SH-SY5Y (cell line): ENCODE measurements around the gene PROC.

Source experiments
- GATA2 ChIP-seq: IDR thresholded peaks from 2 replicates; pipeline ENCODE4 v1.6.1; 2011; ENCODE audit warnings: mild to moderate bottlenecking, low read depth, low read length
- GATA3 ChIP-seq: IDR thresholded peaks from 2 replicates; pipeline ENCODE4 v1.6.1; 2011; ENCODE audit warnings: low read depth, mild to moderate bottlenecking, low read length, moderate library complexity

Gene PROC

DNA sequence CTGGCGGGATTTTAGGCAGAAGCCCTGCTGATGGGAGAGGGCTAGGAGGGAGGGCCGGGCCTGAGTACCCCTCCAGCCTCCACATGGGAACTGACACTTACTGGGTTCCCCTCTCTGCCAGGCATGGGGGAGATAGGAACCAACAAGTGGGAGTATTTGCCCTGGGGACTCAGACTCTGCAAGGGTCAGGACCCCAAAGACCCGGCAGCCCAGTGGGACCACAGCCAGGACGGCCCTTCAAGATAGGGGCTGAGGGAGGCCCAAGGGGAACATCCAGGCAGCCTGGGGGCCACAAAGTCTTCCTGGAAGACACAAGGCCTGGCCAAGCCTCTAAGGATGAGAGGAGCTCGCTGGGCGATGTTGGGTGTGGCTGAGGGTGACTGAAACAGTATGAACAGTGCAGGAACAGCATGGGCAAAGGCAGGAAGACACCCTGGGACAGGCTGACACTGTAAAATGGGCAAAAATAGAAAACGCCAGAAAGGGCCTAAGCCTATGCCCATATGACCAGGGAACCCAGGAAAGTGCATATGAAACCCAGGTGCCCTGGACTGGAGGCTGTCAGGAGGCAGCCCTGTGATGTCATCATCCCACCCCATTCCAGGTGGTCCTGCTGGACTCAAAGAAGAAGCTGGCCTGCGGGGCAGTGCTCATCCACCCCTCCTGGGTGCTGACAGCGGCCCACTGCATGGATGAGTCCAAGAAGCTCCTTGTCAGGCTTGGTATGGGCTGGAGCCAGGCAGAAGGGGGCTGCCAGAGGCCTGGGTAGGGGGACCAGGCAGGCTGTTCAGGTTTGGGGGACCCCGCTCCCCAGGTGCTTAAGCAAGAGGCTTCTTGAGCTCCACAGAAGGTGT lies 8.5 kb downstream of the PROC start:
- TF ChIP-seq GATA3 (no peak), GATA2 (no peak)

DNA sequence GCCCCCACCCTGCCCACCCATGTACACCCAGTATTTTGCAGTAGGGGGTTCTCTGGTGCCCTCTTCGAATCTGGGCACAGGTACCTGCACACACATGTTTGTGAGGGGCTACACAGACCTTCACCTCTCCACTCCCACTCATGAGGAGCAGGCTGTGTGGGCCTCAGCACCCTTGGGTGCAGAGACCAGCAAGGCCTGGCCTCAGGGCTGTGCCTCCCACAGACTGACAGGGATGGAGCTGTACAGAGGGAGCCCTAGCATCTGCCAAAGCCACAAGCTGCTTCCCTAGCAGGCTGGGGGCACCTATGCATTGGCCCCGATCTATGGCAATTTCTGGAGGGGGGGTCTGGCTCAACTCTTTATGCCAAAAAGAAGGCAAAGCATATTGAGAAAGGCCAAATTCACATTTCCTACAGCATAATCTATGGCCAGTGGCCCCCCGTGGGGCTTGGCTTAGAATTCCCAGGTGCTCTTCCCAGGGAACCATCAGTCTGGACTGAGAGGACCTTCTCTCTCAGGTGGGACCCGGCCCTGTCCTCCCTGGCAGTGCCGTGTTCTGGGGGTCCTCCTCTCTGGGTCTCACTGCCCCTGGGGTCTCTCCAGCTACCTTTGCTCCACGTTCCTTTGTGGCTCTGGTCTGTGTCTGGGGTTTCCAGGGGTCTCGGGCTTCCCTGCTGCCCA lies 9.3 kb downstream of the PROC start:
- TF ChIP-seq GATA2 (no peak), GATA3 (no peak)

DNA sequence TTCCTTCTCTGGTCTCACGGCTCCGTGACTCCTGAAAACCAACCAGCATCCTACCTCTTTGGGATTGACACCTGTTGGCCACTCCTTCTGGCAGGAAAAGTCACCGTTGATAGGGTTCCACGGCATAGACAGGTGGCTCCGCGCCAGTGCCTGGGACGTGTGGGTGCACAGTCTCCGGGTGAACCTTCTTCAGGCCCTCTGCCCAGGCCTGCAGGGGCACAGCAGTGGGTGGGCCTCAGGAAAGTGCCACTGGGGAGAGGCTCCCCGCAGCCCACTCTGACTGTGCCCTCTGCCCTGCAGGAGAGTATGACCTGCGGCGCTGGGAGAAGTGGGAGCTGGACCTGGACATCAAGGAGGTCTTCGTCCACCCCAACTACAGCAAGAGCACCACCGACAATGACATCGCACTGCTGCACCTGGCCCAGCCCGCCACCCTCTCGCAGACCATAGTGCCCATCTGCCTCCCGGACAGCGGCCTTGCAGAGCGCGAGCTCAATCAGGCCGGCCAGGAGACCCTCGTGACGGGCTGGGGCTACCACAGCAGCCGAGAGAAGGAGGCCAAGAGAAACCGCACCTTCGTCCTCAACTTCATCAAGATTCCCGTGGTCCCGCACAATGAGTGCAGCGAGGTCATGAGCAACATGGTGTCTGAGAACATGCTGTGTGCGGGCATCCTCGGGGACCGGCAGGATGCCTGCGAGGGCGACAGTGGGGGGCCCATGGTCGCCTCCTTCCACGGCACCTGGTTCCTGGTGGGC lies 10.0 kb downstream of the PROC start:
- no peak for TF ChIP-seq GATA3
- TF ChIP-seq GATA2: no peak

DNA sequence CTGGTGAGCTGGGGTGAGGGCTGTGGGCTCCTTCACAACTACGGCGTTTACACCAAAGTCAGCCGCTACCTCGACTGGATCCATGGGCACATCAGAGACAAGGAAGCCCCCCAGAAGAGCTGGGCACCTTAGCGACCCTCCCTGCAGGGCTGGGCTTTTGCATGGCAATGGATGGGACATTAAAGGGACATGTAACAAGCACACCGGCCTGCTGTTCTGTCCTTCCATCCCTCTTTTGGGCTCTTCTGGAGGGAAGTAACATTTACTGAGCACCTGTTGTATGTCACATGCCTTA lies 10.5 kb downstream of the PROC start:
- TF ChIP-seq GATA2: no peak
- no peak for TF ChIP-seq GATA3

DNA sequence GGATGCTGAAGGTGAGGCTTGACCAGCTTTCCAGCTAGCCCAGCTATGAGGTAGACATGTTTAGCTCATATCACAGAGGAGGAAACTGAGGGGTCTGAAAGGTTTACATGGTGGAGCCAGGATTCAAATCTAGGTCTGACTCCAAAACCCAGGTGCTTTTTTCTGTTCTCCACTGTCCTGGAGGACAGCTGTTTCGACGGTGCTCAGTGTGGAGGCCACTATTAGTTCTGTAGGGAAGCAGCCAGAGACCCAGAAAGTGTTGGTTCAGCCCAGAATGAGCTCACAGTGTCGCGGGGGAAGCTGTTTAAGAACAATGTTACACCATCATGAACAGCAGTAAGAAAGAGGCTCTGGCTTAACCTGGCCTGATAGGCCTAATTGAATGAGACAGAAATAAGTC lies 11.1 kb downstream of the PROC start:
- no peak for TF ChIP-seq GATA2
- TF ChIP-seq GATA3: no peak

DNA sequence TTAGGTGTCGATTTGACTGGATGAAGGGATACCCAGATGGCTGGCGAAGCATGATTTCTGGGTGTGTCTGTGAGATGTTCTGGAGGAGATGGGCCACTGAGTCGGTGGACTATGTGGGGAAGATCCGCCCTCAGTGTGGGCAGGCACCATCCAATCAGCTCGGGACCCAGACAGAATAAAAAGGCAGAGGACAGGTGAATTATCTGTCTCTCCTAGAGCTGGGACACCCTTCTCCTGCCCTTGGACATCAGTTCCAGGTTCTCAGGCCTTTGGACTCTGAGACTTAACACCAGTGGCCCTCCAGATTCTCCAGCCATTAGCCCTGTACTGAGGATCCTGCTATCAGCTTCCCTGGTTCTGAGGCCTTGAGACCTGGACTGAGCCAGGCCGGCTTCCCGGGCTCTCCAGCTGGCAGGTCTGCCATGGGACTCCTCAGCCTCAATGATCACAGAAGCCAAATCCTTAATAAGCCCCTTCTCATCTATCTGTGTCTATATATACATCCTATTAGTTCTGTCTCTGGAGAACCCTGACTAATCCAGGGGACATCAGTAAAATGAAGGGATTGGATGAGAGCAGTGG lies 11.7 kb downstream of the PROC start:
- no peak for TF ChIP-seq GATA2
- no peak for TF ChIP-seq GATA3

DNA sequence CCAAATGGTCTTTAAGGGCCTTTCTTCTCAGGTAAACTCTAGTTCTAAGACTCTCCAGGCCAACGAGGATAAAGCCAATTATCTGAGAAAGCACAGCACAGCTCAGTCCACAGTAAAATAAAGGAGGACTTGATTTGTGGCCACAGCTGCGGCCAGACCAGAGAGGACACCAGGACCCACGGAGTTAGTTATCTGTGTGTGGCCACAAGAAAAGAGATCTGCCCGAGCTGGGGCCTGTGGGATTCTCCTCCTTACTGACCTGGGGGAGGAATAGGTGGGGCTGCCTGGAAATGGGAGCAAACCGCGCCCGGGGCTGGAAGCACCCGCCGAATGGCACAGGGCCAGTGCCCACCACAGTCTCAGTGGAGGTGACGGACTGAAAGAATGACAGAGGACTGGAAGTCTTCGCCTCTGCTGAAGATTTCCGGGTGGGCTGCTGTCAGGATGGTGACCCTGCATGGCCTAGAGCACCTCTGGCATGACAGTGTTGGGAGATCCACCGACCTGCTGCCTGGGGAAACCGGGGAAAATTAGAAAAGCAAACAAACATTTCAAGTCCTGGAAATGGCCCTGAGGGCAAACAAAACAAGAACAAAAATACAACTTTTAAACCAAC lies 13.3 kb downstream of the PROC start:
- no peak for TF ChIP-seq GATA3
- TF ChIP-seq GATA2: no peak

DNA sequence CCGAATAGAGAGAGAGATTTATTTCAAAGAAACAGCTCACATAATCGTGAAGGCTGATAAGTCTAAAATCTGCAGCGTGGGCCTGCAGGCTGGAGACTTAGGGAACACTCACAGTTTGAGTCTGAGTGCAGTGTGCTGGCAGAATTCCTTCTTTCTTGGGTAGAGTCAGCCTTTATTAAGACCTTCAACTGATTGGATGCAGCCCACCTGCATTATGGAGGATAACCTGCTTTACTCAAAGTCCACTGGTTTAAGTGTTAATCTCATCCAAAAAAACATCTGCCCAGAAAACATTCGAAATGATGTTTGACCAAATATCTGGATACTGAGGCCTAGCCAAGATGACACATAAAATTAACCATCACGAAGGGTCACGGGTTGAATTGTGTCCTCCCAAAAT lies 16.3 kb downstream of the PROC start:
- TF ChIP-seq GATA3 (no peak), GATA2 (no peak)

DNA sequence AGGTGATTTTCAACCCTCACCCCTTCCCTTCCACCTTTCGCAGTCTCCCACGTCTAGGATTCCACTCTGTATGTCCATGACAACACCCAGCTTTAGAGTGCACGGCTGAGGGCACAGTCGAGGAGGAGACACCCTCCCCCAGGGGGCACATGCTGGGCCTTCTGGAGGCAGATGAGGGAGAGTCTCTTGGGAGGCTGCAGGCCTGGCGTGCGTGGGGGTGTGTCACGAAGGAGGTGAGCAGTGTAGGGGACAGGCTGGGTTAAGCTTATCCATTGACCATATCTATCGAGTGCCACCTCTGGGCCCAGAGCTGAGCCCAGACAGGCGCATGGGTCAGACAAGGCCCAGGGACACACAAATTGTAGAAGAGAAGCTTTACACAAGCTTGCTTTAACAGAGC lies 18.8 kb downstream of the PROC start:
- no peak for TF ChIP-seq GATA2
- TF ChIP-seq GATA3: no peak

DNA sequence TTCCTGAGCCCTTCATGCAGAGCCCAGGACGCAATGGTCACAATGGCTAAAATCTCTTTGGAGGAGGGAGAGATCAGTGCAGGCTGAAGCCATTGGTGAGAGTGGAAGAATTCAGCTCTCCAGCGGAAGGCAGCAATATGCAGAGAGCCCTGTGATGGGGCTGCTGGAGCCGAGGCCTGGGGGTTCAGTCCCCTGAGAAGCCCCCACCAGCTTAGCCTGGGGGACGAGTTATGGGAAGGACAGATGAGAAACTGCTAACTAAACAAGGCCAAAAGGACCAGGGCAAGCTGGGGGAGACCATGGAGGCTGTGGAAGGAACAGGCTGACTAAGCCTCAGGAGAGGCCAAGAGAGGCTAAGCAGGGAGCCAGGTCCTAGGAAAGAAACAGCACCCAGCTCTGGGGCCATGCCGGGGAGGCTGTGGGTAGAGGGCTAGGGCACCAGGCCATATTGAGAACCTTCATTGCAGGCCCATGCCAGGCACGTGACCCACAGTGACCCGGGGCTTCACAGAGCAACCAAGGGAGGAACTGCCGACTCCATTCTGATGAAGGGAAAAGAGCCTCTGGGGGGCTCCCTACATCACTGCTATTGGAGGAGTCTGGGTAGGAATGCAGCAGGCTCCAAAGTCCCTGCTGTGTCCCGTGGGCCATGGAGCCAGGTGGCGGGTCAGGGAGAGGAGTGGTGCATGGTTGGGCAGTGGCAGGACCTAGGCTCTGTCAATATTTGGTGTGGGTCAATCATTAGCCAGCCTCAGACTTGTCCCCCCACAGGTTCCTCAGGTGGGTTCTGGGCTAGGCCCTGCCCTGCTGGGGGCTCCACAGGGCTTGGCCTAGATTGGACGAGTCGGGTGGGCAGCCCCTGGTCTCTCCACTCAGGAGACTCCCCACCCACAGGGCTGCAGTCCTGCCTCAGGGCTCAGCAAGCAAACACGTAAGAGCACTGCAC lies 19.8 kb downstream of the PROC start:
- TF ChIP-seq GATA3: no peak
- TF ChIP-seq GATA2: no peak

DNA sequence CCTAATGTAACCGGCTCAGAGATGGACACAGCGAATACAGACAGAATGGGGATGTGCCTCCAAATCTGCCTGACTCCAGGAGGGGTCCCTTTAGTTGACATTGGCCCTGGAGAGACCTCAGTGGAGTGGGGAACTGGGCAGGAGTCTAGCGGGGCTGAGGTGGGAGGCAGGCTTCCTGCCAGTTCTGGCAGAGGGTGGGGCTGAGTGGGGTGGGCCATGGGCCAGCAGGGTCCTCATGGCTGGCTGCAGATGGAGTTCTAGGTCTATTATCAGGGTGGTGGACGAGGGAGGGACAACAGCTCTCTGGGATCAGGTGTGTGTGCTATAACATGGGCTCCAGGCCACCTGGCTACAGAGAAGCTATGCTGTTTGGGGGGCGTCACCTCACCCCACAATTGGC lies 21.1 kb downstream of the PROC start:
- TF ChIP-seq GATA2: no peak
- TF ChIP-seq GATA3: no peak

DNA sequence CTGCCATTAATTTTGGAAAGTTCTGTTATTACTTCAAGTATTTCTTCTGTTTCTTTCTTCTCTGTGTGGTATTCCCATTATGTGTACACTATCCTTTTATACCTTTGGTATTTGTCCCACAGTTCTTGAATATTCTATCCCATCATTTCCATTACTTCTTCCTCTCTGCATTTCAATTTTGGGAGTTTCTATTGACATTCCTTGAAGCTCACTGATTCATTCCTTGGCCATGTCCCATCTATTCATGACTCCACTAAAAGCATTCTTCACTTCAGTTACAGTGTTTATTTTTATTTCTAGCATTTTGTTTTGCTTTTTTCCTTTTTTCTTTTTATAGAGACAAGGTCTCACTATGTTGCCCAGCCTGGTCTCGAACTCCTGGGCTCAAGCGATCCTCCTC lies 30.3 kb downstream of the PROC start:
- TF ChIP-seq GATA2 (no peak), GATA3 (no peak)

DNA sequence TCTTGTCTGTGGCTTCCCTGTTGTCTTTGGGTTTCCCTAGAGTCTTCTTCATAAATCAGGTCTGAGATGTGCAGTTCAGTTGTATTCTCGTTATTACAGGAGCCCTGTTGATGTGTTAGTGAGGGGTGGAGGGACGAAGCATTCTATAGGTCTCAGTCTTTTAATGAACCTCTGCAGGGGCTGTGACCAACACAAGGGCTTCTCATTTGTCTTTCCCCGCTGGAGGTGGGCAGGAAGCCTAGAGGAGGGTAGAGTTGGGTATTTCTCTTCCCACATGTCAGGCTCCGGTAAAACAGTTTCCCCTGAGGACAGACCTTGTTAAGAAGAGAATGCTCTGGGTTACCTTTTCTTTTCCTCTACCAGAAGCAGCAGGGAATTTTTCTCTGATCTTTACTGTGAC lies 31.2 kb downstream of the PROC start:
- TF ChIP-seq GATA3: no peak
- TF ChIP-seq GATA2: no peak
